Dedifferentiated amniotic fluid mesenchymal stem cell (primary cell): Measurements from ENCODE around the gene KRTAP10-2.
"Not testable (repeated sequence)": the region's sequence is repeated elsewhere in the genome, so short reads cannot be mapped to it uniquely, and the experiment has no call there.

Source experiments
- DNase-seq: peaks from one replicate; pipeline ENCODE4 v3.0.0-alpha.2; 2016; ENCODE audit errors: extremely low spot score

The KRTAP10-2 gene

DNA sequence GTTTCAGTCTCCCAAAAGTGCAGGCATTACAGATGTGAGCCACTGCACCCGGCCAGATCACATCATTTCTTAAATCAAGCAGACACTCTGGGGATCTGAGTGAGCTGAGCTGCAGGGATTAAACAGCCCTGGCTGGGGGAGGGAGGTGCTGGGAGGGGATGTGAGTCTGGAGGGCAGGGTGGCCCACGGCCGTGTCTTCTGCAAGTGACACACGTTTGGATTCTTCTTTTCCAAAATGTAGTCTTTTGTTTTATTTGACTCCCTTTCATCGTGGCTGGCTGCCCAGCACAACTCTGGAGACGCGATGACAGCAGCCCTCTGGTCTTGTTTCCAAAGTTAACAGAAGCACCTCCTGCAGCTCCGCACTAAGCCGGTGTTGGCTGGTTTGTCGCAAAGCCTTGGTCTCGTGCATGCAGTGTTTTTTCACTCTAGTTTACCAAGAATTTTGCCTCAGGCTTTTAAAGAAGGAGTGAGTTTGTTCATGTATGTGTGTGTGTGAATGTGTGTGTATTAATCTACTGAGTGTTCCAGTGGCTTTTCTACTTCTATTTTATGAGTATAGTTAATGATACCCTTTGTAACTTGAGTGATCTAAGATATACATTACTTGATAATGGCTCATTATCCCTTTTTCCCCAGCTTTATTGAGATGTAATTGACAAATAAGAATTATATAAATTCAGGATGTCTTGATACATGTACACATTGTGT is 31.9 kb upstream of the KRTAP10-2 start:
- no peak for DNase-seq

DNA sequence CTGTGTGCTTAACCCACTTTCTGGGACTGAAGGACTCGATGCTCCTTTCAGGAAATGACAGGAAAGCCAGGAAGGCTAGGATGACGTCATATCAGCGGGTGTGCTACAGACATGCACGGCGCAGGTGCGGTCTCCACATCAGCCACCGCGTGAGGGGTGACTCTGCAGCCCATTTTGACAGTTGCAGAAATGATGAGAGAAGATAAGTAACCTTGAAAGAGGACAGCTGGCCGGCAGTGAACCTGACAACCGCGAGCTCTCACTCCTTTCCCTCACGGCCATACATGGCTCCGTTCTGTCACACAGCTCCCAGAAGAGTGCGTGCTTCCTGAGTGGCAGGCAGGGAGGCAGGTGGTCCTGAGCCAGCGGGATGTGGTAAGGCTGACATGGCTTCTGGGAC is 30.8 kb upstream of the KRTAP10-2 start:
- DNase-seq: no peak

DNA sequence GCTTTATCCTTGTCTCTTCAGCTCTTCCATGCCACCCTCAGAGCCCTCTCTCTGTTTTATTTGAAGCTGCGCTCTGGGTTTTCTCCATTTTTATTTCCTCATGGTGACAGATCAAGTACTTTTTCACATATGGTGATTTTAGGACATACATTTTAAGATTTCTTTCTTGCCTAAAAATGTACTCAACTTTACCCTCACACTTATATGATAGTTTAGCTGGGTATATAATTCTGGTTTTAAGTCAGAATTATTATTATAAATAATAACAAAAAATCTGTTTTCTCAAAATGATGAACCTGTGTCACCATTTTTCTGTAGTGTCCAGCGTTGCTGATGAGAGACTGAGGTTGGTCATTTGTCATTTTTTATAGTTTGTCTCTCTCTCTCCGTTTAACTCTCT is 29.9 kb upstream of the KRTAP10-2 start:
- no peak for DNase-seq

DNA sequence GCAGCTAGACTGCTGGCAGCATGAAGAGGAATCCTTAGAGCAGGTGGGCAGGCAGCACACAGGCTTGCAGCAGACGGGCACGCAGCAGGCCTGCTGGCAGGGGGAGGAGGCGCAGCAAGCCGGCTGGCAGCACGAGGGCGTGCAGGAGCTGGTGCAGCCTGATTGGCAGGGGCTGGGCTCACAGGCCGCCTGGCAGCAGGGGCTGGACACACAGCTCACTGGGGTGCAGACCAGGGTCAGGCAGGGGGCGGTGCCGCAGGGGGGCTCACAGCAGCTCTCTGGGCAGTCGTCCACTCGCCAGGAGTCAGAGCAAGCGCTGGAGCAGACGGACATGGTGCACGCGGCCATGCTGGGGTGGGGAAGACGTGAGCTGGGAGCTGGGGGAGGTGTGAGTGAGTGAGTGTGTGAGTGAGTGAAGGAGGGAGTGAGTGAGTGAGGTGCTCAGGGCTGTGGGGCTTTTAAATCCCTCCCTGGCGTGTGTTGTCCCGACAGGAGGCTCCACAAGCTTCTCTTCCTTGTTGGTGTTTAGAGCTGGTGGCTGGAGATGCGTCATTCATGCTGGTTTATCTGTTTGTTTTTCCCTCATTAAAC is 29.0 kb upstream of the KRTAP10-2 start, which contains the start of gene KRTAP10-5:
KRTAP10-5 (minus strand) TSS at position 374 of the 591 bp plus-strand sequence; CDS start at position 348, 26 bp downstream.
- not testable (repeated sequence) for DNase-seq

DNA sequence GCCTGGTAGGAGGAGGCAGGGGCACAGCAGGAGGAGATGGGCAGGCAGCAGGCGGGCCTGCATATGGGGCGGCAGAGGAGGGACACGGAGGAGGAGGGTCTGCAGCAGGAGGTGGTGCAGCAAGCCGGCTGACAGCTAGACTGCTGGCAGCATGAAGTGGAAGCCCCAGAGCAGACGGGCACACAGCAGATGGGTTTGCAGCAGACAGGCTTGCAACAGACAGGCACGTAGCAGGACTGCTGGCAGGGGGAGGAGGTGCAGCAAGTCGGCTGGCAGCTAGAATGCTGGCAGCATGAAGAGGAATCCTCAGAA is 28.5 kb upstream of the KRTAP10-2 start:
- no peak for DNase-seq

DNA sequence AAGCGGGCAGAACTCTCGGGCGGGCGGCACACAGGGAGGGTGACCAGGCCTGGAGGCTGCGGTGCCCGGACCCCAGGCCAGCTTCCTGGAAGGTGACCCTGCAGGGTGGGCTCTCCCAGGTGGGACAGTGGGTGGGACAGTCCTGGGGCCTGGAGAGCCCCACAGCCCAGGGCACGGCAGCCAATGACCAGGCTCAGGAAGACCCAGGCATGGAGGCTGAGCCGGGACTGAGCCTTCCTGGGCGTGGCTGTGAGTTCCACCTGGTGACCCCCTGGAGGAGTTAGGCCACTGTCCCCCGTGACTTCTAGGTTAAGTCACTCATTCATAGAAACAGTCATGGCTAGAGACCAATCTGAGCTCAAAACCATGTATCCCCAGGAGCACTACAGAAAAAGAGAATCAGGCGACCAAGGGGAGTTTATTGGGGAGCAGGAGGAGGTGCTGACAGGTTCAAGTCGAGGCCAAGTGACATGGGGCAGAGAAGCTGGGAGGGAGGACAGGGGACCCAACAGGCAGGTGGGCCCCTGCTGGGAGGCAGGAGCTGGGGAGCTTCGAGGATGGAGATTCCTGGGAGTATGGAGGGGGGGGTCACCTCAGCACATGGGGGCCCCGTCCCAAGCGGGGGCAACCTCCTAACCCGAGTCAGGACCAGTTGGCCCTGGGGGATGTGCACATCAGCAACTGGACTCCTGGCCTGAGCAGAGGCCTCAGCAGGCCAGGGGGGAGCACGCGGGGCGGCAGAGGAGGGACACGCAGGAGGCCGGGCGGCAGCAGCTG is 27.9 kb upstream of the KRTAP10-2 start:
- DNase-seq: no peak

DNA sequence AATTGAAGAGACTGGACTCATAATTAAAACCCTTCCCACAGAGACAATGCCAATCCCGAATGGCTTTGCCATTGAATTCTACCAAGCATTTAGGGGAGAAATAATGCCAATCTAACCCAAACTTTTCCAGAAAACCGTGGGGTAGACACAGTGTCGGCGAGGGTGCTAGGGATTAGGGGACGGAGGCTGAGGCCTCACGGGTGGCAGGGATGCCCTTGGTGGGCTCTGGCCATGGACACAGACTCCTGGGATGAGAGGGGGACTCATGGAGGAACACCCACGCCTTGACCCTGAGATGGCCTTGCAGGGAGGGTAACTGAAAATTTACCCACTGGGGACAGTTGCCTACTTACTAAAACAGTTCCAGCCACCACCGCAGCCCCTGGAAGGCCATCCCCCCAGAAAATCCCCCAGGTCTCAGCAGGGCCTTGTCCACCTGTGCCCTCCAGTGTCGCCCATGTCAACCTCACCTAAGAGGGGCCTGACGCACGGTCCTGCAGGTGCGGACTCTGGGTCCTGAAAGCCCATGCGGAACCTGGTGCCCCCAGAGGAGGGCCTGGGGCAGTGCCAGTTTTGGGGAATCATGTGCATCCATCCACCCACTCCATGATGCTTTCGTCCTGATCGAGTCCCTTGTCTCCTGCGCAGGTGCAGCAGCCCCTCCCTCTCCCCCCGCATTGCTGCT is 27.2 kb upstream of the KRTAP10-2 start:
- no peak for DNase-seq

DNA sequence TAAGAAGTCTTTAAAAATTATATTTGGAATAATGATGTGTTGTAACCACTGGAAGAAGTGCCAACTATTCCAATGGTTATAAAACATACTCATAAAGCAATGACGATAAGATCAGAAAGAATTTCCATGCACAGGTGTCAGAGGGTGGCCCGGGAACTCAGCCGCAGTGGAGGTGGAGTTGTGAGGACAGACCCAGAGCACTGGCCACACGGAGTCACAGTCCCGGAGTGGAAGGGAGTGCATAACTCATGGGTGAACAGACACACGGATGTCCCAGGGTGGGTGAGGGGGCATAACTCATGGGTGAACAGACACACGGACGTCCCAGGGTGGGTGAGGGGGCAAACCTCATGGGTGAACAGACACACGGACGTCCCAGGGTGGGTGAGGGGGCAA is 24.7 kb upstream of the KRTAP10-2 start:
- DNase-seq: no peak

DNA sequence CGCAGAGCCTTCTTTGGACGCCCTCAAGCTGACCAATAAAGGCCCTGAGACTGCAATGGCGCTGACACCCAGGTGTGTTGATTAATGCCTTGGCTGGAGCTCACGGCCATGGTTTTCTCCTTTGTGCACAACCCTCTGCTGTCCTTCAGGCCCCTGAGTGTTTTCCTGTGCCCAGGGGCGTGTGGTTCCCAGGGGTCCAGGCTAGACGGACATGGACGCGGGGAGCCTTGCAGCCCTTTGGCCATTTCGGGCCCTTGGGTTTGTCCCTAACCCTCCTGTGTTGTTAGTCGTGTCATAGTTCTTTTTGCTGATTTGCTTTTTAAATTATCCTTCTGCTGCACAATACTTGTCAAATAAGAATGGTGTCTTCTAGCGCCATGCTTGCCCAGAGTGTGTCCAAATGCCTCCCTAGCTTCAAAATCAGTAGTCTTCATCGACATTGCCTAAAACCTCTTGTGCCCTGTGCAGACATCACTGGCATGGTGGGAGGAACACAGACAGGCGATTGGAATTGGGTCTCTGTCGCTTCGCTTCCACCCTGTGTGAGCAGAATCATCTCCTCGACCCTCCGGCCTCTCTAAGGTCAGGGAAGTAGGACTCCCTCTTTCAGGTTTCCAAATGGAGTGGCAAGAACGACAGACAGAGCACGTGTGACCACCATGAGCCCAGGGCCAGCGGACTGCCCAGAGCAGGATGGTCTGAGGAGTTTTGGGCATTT is 24.2 kb upstream of the KRTAP10-2 start:
- DNase-seq: no peak

DNA sequence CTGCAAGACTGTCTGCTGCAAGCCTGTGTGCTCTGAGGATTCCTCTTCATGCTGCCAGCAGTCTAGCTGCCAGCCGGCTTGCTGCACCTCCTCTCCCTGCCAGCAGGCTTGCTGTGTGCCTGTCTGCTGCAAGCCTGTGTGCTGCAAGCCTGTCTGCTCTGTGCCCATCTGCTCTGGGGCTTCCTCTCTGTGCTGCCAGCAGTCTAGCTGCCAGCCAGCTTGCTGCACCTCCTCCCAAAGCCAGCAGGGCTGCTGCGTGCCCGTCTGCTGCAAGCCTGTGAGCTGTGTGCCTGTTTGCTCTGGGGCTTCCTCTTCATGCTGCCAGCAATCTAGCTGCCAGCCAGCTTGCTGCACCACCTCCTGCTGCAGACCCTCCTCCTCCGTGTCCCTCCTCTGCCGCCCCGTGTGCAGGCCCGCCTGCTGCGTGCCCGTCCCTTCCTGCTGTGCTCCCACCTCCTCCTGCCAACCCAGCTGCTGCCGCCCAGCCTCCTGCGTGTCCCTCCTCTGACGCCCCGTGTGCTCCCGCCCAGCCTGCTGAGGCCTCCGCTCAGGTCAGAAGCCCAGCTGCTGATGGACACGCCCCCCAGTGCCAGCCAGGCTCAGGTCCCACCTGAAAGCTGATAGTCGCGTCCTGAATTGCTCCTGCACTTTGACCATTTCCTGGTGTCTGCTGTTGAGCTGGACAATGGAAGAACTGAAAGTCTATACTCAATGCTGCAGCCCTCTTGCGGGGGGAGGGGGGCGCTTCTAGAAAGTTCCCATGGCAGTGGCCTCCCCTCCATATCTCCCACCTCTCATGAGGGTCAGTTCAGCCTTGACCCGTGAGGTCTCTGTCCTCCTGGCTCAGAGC is 23.4 kb upstream of the KRTAP10-2 start:
- no peak for DNase-seq

DNA sequence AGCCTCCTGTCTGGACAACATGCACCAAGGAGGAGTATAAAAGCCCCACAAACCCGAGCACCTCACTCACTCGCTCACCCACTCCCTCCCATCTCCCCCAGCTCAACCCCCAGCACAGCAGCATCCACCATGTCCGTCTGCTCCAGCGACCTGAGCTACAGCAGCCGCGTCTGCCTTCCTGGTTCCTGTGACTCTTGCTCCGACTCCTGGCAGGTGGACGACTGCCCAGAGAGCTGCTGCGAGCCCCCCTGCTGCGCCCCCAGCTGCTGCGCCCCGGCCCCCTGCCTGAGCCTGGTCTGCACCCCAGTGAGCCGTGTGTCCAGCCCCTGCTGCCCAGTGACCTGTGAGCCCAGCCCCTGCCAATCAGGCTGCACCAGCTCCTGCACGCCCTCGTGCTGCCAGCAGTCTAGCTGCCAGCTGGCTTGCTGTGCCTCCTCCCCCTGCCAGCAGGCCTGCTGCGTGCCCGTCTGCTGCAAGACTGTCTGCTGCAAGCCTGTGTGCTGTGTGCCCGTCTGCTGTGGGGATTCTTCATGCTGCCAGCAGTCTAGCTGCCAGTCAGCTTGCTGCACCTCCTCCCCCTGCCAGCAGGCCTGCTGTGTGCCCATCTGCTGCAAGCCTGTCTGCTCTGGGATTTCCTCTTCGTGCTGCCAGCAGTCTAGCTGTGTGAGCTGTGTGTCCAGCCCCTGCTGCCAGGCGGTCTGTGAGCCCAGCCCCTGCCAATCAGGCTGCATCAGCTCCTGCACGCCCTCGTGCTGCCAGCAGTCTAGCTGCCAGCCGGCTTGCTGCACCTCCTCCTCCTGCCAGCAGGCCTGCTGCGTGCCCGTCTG is 22.5 kb upstream of the KRTAP10-2 start, which contains the start of gene KRTAP10-4:
KRTAP10-4 (plus strand) TSS at position 100 of the 827 bp plus-strand sequence; CDS start at position 130, 30 bp downstream.
- not testable (repeated sequence) for DNase-seq

DNA sequence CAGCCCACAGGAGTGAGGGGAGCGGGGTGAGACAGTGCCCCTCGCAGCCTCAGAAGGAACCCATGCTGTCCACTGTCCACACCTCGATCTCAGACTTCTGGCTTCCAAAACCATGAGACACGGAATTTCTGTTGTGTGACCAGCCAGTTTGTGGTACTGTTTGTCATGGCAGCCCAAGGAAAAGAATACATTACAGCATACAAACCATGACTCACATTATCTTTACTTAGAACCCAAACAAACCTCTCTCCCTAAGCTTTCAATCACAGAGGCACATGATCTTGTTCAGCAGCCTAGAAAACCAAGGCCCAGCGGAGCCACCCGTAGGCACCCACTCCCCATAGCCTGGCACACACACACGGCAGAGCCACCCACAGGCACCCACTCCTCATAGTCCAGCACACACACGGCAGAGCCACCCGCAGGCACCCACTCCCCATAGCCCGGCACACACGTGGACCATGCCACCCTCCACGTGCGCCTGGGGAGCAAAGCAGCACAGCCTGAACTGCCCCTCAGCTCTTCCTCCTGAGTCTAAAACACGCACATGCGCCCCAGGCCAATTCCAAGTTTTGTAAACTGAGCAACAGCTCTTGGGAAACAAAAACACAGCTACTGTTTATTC is 21.8 kb upstream of the KRTAP10-2 start:
- DNase-seq: no peak

DNA sequence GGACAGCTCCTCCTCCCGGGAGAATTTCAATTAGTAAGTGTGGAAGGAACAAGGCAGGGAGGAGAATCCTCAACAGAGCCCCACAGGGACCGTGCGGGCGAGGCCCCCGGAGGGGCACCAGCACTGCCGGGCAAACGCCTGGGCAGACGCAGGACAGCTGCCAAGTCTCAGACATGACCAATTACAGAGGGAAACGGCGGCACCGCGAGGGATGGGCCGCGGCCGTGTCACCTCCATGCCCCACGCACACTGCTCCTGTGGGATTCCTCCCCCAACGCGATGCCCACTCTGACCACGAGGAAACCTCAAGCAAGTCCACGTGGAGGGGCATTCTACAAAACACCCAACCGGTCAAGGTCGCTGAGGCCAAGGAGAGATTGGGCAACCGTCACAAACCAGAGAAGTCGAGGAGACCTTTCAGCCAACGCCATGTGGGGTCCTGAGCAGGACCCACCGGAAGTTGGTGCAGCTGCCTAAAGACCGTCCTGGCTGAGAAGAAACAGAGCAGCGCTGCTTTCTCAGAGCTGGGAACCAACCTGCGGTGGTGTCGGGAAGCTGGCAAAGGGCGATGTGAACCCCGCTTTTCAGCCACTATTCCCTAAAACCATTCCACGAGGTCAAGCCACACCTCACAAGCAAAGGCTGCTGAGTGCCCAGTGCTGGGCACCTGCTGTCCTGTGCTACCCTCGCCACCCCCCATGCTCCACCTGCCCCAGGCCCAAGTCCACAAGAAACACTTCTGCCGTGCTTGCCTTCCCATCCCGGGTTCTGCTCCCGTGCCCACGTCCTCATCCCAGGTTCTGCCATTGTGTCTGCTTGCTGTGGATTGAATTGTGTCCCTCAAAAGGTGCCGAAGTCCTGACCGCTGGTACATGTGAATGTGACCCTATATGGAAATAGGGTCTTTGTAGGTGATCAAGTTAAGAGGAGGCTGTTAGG is 20.8 kb upstream of the KRTAP10-2 start:
- no peak for DNase-seq

DNA sequence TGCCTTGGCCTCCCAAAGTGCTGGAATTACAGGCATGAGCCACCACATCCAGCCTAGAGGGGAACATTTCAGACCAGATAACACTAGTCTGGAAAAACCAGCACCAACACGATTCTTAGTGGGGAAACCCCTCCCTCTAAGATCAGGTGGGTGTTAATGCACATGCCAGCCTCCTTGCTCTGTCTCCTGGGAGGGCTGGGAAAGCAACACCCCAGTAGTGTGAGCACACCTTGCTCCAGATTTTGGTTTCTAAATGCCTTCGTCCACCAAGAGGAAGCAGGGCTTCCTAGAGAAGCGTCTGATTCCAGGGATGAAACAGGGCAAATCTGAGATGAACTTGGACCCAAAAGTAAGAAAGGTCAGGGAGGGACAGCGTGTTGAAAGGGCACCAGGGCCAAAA is 20.0 kb upstream of the KRTAP10-2 start:
- DNase-seq: no peak

DNA sequence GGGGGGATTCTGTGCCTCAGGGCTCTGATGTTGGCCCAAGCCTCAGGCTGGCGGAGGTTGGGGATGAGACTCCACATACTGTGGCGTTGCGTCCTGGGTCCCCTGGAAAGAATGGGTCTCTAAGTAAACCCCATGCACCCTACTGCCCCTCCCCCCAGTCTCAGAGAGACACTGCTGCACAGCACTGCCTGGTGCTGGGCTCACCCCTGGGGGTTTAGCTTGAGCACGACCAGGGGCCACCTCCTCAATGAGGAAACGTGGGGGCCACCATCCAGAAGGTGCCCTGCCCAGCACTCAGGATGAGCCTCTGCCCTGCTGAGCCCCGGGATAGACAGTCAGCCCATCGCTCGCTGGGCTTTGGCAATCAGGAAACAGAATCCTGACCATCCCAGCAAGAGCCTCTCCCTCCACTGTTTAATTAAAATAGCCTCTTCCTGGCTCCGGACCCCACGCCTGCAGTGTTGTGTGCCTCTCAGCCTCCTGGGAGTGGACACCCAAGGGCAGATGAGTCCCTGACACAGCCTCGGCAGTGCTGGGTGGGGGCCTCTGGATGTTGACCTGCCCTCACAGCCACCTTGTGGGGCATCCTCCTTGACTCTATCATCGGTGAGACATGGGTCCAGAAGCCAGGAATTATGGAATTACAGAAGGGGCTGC is 18.7 kb upstream of the KRTAP10-2 start:
- DNase-seq: no peak

DNA sequence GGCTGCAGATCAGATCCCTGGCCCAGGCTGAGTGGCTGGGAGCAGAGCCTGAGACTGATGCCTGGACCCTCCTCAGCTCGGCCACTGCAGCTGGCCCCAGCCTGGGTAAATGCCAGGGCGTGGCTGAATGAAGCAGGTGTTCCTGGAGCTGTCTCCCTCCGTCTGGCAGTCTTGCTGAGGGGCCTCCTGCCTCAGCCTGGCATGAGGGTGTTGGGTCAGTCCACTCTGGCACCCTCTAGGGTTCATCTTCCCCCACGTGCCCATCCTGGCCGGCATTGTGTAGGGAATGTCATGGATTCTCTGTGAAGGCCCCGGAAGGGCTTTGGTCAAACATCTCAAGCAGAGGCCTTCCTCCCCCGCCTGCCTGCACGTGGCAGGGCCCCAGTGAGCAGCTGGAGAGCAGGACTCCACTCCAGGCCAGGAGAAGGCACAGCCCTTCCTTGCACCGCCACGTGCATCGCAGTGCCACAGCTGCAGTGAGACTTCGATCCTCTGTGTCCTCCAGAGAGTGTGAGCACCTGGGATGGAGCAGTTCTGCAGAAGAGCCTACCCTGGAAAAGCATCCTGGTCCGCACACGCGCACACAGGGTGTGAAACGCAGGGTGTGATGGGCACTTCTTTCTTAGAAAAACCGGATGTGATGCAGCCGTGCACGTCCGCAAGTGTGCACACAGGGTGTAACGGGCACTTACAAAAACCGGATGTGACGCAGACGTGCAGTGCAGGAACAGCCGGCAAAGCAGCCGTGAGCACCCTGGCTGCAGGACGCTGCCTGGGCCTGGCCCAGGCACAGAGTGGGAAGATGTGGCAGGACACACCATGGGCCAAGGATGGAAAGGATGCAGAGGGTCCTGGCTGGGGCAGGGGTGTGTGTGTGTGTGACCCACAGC is 17.6 kb upstream of the KRTAP10-2 start:
- no peak for DNase-seq

DNA sequence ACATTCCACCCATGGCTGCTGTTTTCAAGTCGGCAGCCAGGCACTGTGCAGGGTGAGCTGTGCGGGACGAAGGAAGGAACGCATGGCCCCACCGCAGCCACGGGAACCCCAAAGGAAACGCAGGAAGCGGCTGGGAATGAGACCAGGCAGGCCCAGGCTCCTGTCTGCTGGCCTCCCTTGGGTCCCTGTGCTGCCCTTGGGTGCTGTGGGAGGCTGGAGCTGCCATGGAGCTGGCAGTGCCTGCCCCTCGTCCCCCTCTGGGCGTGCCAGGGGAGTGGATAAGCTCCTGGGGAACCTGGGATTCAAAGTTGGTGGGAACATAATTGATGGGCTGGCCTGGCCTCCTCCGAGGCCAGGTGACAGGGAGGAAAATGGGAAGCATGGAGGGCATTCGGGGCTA is 17.0 kb upstream of the KRTAP10-2 start:
- DNase-seq: no peak
